HG03439 (cell line): ENCODE measurements around the gene TTC28.
"Not testable (repeated sequence)": the region's sequence is repeated elsewhere in the genome, so short reads cannot be mapped to it uniquely, and the experiment has no call there.

Experiments
- ATAC-seq: cut with Tn5 transposase; IDR thresholded peaks from one replicate; pipeline ENCODE4 v1.9.1; 2021; ENCODE audit warnings: mild to moderate bottlenecking, moderate library complexity; ENCODE audit not compliant: unreplicated experiment

Gene TTC28

DNA sequence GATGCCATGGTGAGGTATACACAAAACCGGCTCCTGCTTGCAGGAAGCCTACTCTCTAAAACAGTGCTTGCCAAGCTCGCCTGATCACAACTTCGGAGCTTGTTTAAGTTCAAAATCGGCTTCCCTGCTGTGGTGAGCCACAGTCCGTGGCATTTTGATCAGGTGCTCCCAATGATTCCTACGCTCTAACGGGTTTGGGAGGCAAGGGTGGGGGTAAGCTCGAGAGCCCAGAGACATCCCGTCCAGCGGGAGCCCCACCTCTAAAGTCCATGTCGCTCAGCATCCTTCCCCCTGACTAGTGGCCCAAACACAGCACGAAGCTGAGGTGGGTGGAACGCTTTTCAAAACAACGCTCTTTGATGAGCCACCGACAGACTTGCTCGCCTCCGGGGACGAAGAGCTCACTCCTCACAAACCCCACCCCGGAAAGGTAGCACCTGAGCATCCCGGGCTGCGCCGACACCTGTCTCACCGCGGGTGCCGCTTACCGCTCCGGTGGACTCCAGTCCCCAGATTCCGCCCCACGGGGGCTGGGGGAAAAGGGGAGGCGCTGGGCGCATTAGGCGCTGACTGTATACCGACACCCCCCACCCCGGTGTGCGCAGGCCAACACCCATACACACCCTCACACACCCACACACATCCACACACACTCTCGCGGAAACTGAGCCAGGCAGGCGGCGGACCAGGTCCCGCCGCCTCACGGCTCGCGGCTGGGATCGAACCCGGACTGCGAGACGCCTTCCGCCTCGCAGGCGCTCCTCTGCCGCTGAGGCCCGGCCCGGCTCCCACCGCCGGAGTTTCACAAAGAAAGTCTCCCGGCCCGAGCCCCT lies 646 bp downstream of the TTC28 start:
- not testable (repeated sequence) for ATAC-seq

- ATAC-seq, result not testable (repeated sequence)
Observed at GRCh38 chr22:28678170-28678569, 1.5 kb downstream of the TTC28 start.

DNA sequence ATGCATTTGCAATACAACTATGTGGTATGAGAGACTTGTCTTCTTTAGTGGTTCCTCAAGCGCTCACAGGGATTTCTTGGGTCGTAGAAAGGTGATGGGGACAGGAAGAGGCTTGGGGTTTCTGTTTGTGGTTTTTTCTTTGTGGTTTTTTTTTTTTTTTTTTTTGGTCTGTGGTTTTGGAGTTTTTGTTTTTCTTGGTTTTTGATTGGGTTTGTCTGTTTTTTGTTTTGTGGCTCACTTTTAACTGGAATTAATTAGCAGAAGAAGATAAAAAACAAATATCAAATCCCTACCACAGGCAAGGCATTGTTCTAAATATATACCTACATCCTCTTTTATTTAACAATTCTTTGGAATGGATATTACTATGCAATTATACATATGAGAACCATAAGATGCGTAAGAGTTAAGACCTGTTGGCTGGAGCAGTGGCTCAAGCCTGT lies 5.5 kb downstream of the TTC28 start:
- no peak for ATAC-seq

DNA sequence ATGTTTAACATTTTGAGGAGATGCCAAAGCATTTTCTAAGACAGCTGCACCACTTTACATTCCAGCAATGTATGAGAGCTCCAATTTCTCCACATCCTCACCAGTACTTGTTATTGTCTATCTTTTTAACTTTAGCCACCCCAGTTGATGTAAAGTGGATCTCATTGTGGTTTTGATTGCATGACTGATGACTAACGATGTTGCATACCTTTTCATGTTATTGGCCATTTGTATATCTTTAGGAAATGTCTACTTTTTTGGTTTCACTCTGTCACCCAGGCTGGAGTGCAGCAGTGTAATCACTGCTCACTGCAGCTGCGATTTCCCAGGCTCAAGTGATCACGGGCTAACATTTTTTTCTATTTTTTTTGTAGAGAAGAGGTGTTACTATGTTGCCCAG lies 8.9 kb downstream of the TTC28 start:
- no peak for ATAC-seq

DNA sequence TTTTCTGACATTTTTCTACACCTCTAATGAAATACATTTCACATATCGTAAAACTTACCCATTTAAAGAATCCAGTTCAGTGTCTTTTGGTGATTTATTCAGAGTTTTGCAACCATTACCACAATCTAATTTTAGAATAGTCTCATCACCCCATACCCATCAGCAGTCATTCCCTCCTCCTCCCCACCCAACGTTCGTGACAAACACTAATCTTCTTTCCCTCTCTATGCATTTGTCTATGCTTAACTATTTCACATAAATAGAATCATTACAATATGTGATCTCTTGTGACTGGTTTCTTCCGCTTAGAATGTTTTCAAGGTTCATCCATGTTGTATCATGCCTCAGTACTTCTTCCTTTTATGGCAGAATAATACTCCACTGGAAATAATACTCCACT lies 9.5 kb downstream of the TTC28 start:
- no peak for ATAC-seq

DNA sequence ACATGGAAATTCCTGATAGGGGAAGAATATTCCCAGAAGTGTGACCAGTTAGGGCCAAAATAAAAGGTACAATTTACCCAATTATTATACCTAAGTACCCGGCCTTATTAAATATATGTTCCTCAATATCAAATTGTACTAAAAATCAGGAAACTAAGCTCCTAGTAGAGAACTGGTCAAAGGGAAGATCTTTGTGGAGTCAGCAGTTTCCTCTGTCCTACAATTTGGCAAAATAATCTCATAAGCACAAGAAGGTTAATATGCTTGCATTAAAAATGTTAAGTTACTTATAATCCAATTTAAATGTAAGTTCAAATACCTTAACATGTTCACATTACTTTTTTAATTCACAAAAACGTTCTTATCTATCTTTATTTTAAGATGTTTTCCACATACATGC lies 10.3 kb downstream of the TTC28 start:
- ATAC-seq, result no peak

- not testable (repeated sequence) for ATAC-seq
Observed at GRCh38 chr22:28663569-28663942, 16.1 kb downstream of the TTC28 start.

GRCh38 chr22:28658448-28658847 lies 21.2 kb downstream of the TTC28 start:
- ATAC-seq, result no peak

DNA sequence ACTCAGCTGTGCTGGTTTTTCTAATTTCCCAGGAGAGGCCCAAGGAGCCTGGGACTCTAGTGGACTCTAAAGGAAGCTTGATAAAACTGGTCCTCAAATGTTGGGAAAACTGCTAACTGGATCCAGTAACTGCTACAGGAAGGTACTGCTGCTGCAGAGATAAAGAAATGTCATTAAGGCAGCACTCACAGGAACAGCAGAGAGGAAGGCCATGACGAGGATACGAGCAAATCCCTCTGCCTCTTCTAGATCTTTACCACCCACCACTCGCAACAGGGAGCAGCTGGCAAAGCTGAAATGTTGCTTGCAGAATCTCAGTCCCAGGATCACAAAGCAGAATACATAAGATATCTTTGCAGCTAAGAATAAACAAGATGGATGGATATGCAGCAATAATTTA lies 23.5 kb downstream of the TTC28 start:
- ATAC-seq, result no peak

DNA sequence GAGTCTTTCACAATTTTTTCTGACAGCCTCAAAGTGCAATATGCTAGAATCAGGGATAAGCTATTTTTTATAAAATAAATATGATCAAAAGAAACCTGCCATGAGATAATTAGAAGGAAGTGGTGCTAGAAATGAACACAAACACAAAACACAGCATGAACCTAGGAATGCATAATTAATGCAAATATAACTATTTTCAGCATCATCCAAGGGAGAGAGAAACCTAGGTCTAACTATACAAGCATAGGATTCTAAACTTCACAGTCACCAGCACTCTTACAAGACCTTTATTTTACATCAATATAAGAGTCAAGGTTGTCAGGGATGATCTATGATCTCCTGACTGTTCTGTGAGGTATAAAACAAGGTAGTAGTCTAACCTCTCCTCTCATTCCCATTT lies 29.2 kb downstream of the TTC28 start:
- ATAC-seq, result no peak

DNA sequence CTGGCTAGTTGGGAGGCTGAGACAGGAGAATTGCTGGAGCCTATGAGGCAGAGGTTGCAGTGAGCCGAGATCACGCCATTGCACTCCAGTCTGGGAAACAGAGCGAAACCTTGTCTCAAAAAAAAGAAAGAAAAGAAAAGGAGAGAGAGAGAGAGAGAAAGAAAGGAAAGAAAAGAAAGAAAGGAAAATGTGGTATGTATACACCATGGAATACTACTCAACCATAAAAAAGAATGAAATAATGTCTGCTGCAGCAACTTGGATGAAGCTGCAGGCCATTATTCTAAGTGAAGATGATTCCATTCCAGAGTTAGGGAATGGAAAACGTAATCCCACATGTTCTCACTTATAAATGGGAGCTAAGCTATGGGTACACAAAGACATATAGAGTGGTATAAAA lies 30.8 kb downstream of the TTC28 start:
- no peak for ATAC-seq

DNA sequence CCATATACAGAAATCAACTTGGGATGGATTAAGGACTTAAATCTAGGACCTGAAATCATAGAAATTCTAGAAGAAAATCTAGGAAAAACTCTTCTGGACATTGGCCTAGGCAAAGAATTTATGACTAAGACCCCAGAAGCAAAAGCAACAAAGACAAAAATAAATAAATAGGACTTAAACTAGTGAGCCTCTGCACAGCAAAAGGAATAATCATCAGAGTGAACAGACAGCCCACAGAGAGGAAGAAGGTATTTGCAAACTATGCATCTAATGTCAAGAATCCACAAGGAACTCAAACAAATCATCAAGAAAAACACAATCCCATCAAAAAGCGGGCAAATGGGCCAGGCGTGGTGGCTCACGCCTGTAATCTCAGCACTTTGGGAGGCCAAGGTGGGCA lies 32.4 kb downstream of the TTC28 start:
- no peak for ATAC-seq

GRCh38 chr22:28639321-28639720 lies 40.3 kb downstream of the TTC28 start:
- ATAC-seq, result no peak

DNA sequence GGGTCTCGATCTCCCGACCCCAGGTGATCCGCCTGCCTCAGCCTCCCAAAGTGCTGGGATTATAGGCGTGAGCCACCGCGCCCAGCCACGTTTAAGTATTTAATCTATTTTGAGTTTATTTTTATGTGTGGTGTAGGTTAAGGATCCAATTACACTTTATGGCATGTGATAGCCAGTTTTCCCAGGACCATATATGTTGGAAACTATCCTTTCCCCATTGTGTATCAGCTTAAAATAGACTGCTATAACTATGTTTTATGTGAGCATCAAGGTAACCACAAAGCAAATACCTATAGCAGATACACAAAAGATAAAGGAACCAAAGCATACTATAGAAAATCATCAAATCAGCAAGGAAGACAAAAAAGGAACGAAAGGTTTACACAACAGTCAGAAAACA lies 42.4 kb downstream of the TTC28 start:
- ATAC-seq, result no peak

DNA sequence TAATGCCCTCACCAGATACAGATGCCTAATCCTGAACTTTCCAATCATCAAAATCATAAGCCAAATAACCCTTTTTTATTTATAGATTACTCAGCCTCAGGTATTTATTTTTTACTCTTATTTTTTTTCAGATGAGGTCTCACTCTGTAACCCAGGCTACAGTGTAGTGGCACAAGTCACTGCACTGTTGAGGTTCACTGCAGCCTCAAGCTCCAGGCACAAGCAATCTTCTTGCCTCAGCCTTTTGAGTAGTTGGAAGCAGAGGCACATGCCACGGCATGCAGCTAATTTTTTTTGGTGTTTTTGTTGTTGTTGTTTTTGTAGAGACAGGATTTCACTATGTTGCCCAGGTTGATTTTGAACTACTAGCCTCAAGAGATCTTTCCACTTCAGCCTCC lies 49.5 kb downstream of the TTC28 start:
- no peak for ATAC-seq

DNA sequence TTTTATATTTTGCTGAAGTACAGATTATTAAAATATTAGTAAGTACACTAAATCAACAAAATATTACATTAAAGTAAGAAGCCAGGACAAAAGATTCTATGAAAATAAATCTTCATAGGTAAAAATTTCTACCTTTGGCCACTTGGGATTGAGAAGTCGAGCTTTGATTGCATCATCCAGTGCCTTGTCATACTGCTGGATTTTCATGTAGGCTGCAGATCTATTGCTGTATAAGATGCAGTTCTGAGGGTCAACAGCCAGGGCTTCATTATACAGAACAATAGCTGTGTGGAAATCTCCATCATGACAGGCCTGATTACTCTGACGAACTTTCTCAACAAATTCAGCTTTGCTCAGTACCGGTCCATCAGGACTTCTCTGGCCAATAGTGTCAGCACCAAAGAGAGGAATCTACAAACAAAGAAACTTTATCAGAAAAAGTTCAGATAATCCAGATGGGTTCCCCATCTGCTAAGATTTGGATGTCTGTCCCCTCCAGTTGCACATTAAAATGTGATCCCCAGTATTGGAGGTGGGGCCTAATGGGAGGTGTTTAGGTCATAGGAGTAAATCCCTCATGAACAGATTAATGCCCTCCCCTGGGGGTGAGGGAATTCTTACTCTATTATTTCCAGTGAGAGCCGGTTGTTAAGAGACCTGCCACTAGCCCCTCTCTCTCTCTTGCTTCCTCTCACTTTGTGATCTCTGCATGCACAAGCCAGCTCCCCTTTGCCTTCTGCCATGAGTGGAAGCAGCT lies 50.0 kb downstream of the TTC28 start:
- ATAC-seq, result no peak

DNA sequence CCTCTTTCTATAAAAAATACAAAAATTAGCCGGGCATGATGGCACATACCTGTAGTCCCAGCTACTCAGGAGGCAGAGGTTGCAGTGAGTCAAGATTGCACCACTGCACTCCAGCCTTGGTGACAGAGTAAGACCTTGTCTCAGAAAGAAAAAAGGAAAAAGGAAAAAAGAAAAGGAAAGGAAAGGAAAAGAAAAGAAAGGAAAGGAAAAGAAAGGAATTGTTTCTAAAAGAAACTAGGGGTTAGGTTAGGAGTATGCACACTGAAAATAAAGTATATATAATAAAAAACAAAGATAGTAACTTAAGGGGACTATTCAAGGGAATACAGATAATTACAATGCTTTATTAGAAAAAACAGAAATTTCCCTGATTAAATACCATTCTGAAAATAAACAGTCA lies 50.9 kb downstream of the TTC28 start:
- ATAC-seq, result no peak

GRCh38 chr22:28627791-28628190 lies 51.8 kb downstream of the TTC28 start:
- ATAC-seq, result no peak

- ATAC-seq, result no peak
Observed at GRCh38 chr22:28620244-28620922, 59.3 kb downstream of the TTC28 start.

GRCh38 chr22:28619236-28619635 lies 60.4 kb downstream of the TTC28 start:
- no peak for ATAC-seq

GRCh38 chr22:28615423-28615822 lies 64.2 kb downstream of the TTC28 start:
- not testable (repeated sequence) for ATAC-seq

- ATAC-seq, result no peak
Observed at GRCh38 chr22:28609921-28610320, 69.7 kb downstream of the TTC28 start.
